LNCaP clone FGC (cell line): ENCODE measurements around the gene FBXO31.
A peak's percentile ranks its signal among the peaks of the same experiment; 100 is the strongest.

Source experiments
- DNase-seq: peaks from one replicate; pipeline ENCODE4 v3.0.0-alpha.2; 2011; ENCODE audit warnings: low read depth
- H3K4me3 ChIP-seq: 2 replicates; pipeline ENCODE4 v1.5.1; 2011; ENCODE audit warnings: mild to moderate bottlenecking, low read depth, low read length, control low read depth
- CTCF ChIP-seq: IDR thresholded peaks from 2 replicates; pipeline ENCODE4 v1.5.1; 2012; ENCODE audit warnings: mild to moderate bottlenecking; ENCODE audit not compliant: control insufficient read depth, insufficient read depth; ENCODE audit errors: extremely low read depth

FBXO31 gene

DNA sequence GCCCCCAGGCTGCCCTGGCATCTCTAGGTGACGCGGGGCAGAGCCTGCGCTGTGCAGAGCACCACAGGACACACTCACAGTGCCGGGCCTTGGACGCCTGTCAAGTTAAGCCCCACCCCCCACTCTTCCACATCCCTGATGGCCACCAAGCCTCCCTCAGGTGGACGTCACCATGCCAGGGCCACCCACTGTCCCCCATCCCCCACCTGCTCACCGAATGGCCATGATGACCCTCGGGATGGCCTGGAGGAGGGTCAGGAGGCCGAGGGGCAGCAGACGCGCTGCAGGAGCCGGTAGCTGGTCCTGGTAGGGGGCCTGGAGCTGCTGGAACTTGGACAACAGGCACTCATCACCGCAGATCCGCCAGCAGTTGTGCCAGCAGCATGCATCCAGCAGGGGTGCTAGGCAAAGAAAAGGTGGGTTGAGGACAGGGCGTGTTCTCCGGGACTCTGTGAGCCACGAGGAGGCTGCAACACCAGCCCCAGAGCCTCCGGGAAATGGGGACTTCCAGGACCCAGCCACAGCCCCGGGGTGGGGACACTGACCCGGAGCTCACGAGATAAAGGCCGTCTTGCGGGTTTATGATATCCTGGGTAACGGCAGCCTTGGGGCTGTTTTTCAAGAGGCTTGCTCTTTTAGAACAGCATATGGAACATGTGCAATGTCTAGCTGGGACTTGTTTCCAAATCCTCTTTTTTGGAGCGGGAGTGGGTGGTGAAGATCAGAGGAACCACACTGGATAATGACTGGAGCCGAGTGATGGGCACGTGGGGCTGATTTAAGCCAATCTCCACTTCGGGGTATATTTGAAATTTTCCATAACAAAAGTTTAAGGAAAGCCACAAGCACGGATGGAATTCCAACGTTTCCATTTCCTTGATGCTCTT is 77.8 kb downstream of the FBXO31 start:
- no peak for TF ChIP-seq CTCF
- no peak for DNase-seq
- no peak overlapping the region for H3K4me3 ChIP-seq

DNA sequence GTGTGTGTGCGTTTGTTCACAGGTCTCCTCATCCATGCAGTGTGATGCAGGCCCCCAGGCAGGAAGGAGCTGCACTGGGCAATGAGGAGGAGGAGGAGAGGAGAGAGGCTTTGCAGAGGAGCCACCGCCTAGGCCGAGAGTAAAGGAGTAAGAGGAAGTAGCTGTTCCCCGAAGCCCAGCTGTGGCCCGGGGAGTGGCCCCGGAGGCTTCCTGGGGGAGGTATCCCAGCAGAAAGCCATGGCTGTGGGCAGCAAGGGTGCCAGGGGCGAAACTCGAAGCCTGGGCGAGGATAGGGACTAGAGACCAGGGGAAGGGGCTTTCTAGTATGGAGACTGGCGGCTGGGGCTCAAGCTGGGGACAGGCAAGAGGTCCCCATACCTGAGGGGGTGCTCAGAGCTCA is 78.6 kb downstream of the FBXO31 start:
- no peak for TF ChIP-seq CTCF

DNA sequence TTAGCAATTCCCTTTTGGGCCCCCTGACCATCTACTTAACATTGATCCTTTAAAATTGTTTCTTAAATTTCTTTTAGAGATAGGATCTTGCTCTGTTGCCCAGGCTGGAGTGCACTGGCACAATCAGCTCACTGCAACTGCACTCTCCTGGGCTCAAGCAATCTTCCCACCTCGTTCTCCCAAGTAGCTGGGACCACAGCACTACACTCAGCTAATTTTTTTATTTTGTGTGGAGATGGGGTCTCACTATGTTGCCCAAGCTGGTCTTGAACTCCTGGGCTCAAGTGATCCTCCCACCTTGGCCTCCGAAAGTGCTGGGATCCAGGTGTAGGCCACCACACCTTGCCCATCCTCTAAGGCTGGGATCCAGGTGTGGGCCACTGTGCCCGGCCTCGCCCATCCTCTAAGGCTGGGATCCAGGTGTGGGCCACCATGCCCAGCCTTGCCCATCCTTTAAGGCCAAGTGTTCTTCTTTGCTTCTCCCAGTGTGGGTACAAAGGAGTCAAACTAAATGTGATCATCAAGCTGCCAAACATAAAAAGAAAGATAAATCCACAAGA is 79.5 kb downstream of the FBXO31 start:
- H3K4me3 ChIP-seq, result no peak overlapping the region
- no peak for DNase-seq
- TF ChIP-seq CTCF, result no peak

More for the DNA sequence above, 78.6 kb downstream of the FBXO31 start:
- DNase-seq, result no peak
- no peak overlapping the region for H3K4me3 ChIP-seq

DNA sequence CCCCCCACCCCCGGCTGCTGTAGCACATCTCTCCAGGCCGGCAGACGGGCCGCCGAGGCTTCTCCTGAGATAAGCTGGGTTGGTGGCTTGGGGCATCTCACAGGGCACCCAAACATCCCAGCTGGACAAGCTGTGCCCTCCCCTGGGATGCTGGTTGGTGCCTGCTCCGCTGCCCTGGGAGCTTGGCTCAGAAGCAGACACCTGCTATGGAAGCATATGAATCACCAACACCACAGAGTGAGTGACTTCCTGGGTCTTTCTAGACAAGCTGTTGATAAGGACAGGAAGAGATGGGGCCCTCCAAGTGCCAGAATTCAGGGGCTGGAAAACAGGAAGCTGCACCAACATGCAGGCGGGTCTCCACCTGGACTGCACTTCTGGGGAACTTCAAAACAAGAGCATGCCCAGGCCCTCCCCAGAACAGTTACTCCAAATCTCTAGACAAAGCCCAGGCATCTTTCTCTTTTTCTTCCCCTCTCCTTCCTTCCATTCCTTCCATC is 80.1 kb downstream of the FBXO31 start:
- H3K4me3 ChIP-seq, result no peak overlapping the region
- TF ChIP-seq CTCF, result no peak
- DNase-seq, result no peak

DNA sequence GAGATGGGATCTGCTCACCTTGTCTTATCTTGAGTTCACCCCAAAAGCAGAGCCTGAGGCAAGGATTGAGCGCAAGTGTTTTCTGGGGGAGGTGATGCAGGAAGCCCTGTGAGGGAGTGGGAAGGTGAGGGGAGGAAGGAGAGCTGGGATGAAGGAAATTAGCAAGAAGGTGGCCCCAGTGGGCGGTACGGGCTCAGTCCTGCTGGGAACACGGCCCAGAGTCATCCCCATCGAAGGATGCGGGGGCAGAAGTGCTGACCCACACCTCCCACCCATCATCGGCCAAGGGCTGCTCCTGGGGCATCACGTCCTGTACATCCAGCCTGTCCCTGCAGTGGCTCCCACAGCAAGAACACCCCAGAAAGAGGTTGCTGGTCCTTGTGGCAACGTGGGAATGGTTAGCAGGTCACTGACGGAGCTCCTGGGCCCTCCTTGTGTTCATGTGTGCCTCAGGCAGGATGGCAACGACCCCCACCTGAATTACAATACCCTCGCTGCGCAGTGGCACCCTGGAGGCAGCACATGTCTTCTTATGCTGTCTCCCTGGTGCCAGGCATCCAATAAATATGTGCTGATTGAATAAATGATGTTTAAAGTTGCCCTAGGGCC is 84.6 kb downstream of the FBXO31 start:
- no peak for DNase-seq
- TF ChIP-seq CTCF, result no peak
- no peak overlapping the region for H3K4me3 ChIP-seq

DNA sequence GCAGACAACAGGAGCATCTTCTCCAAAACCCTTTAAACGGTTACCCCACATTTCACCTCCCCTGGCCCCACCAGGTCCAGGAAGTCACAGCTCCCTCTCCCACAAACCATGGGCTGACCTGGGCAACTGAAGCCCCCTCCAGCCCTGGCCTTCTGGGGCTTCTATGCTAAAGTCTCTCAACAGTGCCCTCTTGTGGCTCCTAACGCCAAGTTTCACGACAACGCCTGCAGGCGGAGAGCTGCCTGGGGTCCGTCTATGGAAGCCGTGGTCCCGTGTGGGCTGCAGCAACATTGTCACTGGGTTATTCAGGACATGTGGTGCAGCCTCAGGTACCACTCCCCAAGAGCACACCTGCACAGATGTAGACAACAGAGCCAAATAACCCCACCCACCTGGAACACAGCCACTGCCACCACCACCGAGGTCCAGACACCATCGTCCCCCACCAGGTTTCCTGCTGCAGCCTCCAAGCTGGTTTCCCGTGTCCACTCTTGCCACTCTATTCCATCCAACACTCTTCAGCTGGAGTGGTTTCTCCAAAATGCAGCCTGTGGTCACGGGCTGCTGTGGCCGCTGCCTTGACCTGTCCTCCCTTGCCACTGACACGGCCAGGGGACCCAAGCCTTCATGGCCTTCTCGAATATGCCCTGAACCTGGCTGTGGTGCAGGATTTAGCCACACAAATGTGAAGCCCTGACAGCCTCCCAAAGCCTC is 85.5 kb downstream of the FBXO31 start:
- DNase-seq, result no peak
- TF ChIP-seq CTCF, result peak; percentile 52
- no peak overlapping the region for H3K4me3 ChIP-seq
